Measurements from ENCODE around the gene KIAA1549.

The KIAA1549 gene

GRCh38 chr7:138887872-138888656 is 93.1 kb downstream of the KIAA1549 start:
- Histone ChIP-seq H3K4me3 (ENCODE audit: low read depth, low read length) (no peak overlapping the region), H3K9me3 (ENCODE audit: control insufficient read depth, insufficient read depth, low read depth, low read length) (no peaks in the 10 kb centered on the region), H3K27ac (ENCODE audit: extremely low read depth, low read depth, low read length) (no peak overlapping the region), H3K4me1 (ENCODE audit: control insufficient read depth, insufficient read depth, low read length) (peaks cover 26% of the 10 kb centered on the region), H3K36me3 (ENCODE audit: control insufficient read depth in 2 of 2, insufficient read depth in 1 of 2, low read length in 2 of 2) (no peaks in the 10 kb centered on the region)
- no peak for TF ChIP-seq ZNF391 (tag by site-specific recombination; IDR thresholded peaks at IDR 0.05; ENCODE audit: borderline replicate concordance, low read depth)
- no peak for TF ChIP-seq ZNF174 (tag by site-specific recombination; IDR thresholded peaks at IDR 0.05)
- TF ChIP-seq EGR2 (tag by site-specific recombination; IDR thresholded peaks at IDR 0.05; ENCODE audit: low read depth), result no peak
- no peak for TF ChIP-seq ZNF266 (tag by site-specific recombination; IDR thresholded peaks at IDR 0.05; ENCODE audit: low read depth)
- no peak for TF ChIP-seq ZNF654 (tag by site-specific recombination; IDR thresholded peaks at IDR 0.05; ENCODE audit: low read depth)
- TF ChIP-seq ZNF626 (tag by site-specific recombination; IDR thresholded peaks at IDR 0.05), result no peak
- no peak for TF ChIP-seq ZNF292 (tag by site-specific recombination; IDR thresholded peaks at IDR 0.05; ENCODE audit: borderline replicate concordance, low read depth)
- TF ChIP-seq ZSCAN18 (tag by site-specific recombination; IDR thresholded peaks at IDR 0.05), result no peak
- TF ChIP-seq ZBTB10 (tag by site-specific recombination; IDR thresholded peaks at IDR 0.05), result no peak
- no peak for TF ChIP-seq ATF2 (tag by site-specific recombination; IDR thresholded peaks at IDR 0.05; ENCODE audit: low read depth)
- TF ChIP-seq GFI1B (tag by site-specific recombination; IDR thresholded peaks at IDR 0.05), result no peak
- ChIA-PET POLR2A (no interaction called here), CTCF (interaction anchor here (1.6 kb wide), 1 partner anchor 187 kb away, joined by 5 read pairs; no protein-coding TSS in a partner anchor)

GRCh38 chr7:138887085-138887710 is 94.0 kb downstream of the KIAA1549 start:
- Histone ChIP-seq H3K27ac (ENCODE audit: extremely low read depth, low read depth, low read length) (no peak overlapping the region), H3K9me3 (ENCODE audit: control insufficient read depth, insufficient read depth, low read depth, low read length) (no peaks in the 10 kb centered on the region), H3K4me1 (ENCODE audit: control insufficient read depth, insufficient read depth, low read length) (peaks cover 23% of the 10 kb centered on the region), H3K4me3 (ENCODE audit: low read depth, low read length) (no peak overlapping the region), H3K36me3 (ENCODE audit: control insufficient read depth in 2 of 2, insufficient read depth in 1 of 2, low read length in 2 of 2) (no peaks in the 10 kb centered on the region)
- CTCF ChIA-PET, result interaction anchor here (0.6 to 2.3 kb wide), 17 partner anchors 8 to 1061 kb away, joined by 3 to 20 read pairs (median 4); partner anchors contain the start of gene KIAA1549
- POLR2A ChIA-PET, result no interaction called here
- TF ChIP-seq REST (tag by site-specific recombination; IDR thresholded peaks at IDR 0.05) (peak; percentile 81), ZNF433 (tag by site-specific recombination; IDR thresholded peaks at IDR 0.05; ENCODE audit: low read depth) (no peak), ZNF366 (tag by site-specific recombination; conservative IDR thresholded peaks at IDR 0.05) (no peak), ZEB2 (tag by site-specific recombination; IDR thresholded peaks at IDR 0.05) (no peak)
